IPS-20b (cell line): ENCODE data around the gene FAM13B.
"Not testable (repeated sequence)": the region's sequence is repeated elsewhere in the genome, so short reads cannot be mapped to it uniquely, and the experiment has no call there.

ENCODE experiments used
- H3K27ac ChIP-seq: one replicate; pipeline ENCODE4 v1.5.1; 2013; ENCODE audit warnings: low read length
- H3K27me3 ChIP-seq: 2 replicates; pipeline ENCODE4 v1.6.1; 2013; ENCODE audit warnings: mild to moderate bottlenecking, low read length, inconsistent platforms; ENCODE audit not compliant: insufficient read depth
- H3K36me3 ChIP-seq: 2 replicates; pipeline ENCODE4 v1.6.1; 2013; ENCODE audit warnings: low read depth, mild to moderate bottlenecking, inconsistent platforms, low read length, moderate library complexity; ENCODE audit not compliant: insufficient read depth
- H3K4me1 ChIP-seq: 2 replicates; pipeline ENCODE4 v1.6.1; 2013; ENCODE audit warnings: mild to moderate bottlenecking, control low read depth, inconsistent platforms, low read length, moderate library complexity; ENCODE audit not compliant: insufficient read depth
- H3K4me3 ChIP-seq: 2 replicates; pipeline ENCODE4 v1.5.1; 2013; ENCODE audit warnings: mild to moderate bottlenecking, low read length, inconsistent platforms
- H3K9ac ChIP-seq: 2 replicates; pipeline ENCODE4 v1.6.1; 2013; ENCODE audit warnings: low read depth, mild to moderate bottlenecking, inconsistent platforms, low read length, moderate library complexity
- H3K9me3 ChIP-seq: 2 replicates; pipeline ENCODE4 v1.6.1; 2013; ENCODE audit warnings: mild to moderate bottlenecking, low read depth, low read length, inconsistent platforms; ENCODE audit not compliant: insufficient read depth

Gene FAM13B

DNA sequence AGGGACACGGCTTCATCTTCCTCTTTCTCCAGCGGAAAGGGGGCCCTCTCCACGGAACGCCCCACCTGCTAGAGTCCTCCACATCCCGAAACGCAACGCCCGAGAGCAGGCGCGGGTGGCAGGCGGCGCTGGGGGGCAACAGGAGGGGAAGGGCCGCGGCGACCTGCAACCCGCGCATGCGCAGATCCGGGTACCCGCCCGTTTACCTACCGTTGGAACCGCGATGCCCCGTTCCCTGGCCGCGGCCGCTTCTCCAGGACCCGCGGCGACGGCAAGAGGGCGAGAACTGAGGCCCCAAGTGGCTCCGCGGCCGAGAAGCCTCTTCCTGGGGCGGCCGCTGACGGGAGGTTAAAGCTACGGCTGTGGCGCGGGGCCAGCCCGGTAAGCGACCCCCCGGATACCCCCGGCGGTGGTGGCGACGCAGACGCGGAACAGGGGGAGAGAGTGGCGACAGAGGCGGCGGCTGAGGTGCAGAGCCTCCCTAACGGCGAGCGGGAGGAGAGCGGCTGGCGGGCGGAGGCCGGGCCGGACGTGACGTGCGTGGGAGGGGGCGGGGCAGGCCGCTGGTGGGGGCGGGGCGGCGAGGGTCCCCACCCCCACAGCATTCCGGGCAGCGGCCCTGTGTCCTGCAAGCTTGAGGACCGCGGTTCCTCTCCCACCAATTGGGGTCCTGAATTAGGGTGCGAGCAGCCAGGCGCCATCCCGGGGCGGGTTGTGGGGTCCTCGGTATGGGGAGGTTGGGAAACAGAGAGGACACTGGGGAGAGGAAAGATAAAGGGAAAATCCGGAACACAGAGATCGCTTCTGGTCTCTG is at the start of gene FAM13B:
Gene FAM13B, minus strand, starts transcription at position 508 of the 814 bp plus-strand sequence. CDS start 13,968 bp downstream, outside the sequence.
- no peaks in the 10 kb centered on the region for H3K36me3 ChIP-seq
- peak within 1 kb of the TSS; percentile 98 for H3K27ac ChIP-seq
- peaks cover 6% of the 10 kb centered on the region for H3K4me1 ChIP-seq
- H3K4me3 ChIP-seq = peak within 1 kb of the TSS; percentile 91
- no peaks in the 10 kb centered on the region for H3K27me3 ChIP-seq
- peak within 1 kb of the TSS; percentile 92 for H3K9ac ChIP-seq
- H3K9me3 ChIP-seq = no peaks in the 10 kb centered on the region

DNA sequence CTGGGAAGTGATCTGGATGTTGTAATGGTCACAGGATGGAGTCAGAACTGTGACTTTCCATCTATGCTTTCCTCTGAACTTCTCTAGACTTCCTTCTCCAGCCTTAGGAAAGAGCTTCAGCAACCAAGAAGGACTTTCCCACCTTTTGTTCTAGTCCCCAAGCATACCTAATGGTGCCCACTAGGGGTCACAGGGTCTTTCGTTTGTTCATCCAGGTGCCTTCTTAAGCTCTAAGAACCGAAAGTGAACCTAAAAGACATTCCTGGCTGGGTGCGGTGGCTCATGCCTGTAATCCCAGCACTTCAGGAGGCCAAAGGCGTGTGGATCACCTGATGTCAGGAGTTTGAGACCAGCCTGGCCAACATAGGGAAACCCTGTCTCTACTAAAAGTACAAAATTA is 49.2 kb upstream of the FAM13B start:
- no peak overlapping the region for H3K27ac ChIP-seq
- H3K27me3 ChIP-seq = 0 out of 2 replicates have a peak, but pooled peaks cover 4% of the 10 kb centered on the region
- no peak overlapping the region for H3K9ac ChIP-seq
- H3K4me1 ChIP-seq = peaks cover 14% of the 10 kb centered on the region
- H3K36me3 ChIP-seq = no peaks in the 10 kb centered on the region
- H3K4me3 ChIP-seq = no peak overlapping the region
- no peaks in the 10 kb centered on the region for H3K9me3 ChIP-seq

DNA sequence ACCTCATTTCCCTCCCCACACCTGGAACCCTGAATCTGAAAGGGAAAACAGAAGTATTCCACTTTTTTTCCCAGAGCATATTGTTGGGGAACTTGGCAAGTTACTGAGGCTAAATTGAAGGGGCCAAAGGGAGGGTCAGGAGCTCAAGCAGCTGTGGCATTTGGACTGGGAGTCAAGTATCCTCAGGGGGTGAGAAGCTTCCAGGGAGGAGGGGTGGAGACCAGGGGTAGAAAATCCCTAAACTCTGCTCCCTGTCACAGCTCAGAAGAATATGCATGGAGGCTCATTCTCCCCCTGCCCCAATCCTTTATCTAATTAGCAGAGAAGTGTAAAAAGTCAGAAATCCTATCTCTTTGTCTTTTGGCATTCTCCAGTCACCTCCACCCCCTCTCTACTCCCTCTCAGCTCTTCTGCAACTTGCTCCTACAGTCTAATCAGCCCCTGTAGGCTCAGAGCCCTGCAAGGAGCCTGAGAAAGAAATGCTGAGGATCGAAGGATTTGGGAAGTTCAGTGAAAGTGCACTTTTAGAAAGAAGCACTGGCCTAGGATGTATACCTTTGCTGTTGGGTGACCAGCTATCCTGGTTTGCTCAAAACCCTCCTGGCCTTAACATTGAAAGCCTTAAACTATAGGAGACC is 45.2 kb upstream of the FAM13B start:
- Histone ChIP-seq H3K9me3 (no peaks in the 10 kb centered on the region), H3K9ac (no peak overlapping the region), H3K4me3 (peak overlapping the region; percentile 24; the same call in 1 of the 2 replicates), H3K27ac (no peak overlapping the region), H3K36me3 (no peaks in the 10 kb centered on the region), H3K27me3 (no peaks in the 10 kb centered on the region), H3K4me1 (peaks cover 14% of the 10 kb centered on the region)

DNA sequence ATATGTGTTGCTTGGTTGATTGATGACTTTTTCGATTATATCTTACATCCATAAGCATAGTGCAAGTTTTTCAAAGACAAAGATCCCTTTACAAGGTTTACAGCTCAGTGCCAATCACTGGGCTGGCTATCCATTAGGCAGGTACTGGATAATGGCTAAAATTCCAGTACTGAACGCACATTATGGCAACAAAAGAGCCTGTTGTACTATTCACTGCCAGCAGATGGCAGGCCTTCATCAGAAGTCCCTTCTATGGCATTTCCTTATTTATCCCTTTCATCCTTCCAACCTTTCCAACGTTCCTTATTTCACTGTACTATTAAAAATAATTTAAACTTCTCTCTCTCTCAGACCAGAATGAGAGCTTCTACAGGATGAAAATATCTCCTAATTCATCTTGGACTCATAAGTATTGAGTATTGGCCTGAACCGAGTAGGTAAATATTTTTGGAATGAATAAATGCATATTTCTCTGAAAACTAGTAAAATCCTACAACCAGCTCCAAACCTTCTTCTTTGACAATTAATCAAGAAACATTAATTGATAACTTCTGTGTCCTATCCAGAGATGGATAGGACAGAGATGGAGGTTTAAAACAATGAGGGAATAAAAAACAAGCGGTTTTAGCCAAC is 44.3 kb upstream of the FAM13B start:
- H3K9me3 ChIP-seq = no peaks in the 10 kb centered on the region
- H3K36me3 ChIP-seq = no peaks in the 10 kb centered on the region
- H3K27ac ChIP-seq = no peak overlapping the region
- H3K4me3 ChIP-seq = no peak overlapping the region
- no peak overlapping the region for H3K9ac ChIP-seq
- peaks cover 14% of the 10 kb centered on the region for H3K4me1 ChIP-seq
- no peaks in the 10 kb centered on the region for H3K27me3 ChIP-seq

DNA sequence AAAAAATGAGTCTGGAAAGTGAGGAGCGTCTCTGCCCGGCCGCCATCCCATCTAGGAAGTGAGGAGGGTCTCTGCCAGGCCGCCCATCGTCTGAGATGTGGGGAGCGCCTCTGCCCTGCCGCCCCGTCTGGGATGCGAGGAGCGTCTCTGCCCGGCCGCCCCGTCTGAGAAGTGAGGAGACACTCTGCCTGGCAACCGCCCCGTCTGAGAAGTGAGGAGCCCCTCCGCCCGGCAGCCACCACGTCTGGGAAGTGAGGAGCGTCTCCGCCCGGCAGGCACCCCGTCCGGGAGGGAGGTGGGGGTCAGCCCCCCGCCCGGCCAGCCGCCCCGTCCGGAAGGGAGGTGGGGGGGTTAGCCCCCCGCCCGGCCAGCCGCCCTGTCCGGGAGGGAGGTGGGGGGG is 37.1 kb upstream of the FAM13B start:
- not testable (repeated sequence) for H3K9me3 ChIP-seq, H3K4me1 ChIP-seq, H3K36me3 ChIP-seq, H3K4me3 ChIP-seq, H3K9ac ChIP-seq, H3K27me3 ChIP-seq, H3K27ac ChIP-seq

DNA sequence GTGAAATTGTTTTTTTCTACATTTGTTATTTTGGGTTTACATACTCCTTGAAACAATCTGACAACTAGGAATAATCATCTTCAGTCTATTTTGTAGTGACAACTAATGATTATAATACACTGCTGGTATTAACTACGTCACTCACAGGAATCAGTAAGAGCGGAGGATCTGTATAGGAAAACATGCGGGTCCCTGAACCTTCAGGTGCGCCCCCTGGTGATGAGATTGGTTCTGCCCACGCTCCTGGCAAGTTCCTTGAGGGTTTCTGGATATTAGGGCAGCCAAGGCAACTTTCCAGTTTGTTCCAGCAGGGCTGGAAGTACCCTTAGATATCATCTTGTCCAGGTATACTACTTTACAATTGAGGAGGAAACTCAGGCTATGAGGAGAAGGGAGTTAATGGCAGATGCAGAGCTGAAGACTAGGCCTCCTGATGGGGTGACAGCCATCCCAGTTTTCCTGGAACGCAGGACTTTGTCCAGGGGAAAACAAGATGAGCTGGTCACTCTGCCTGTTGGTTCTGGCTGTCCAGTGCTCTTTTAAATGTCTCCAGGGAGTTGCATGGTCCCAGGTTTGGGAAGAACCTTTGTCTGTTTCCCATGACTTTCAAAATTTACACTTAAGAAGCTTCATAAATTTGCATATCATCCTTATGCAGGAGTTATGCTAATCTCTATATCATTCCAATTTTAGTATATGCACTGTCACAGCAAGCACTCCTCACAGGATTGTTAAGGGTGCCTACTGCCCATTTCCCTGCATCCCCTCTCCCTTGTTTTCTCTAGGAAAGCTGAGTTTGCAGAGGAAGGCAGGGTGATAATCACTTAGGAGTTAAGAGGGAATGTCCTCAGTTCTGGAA is 36.1 kb upstream of the FAM13B start:
- Histone ChIP-seq H3K4me1 (no peaks in the 10 kb centered on the region), H3K9ac (no peak overlapping the region), H3K27me3 (no peaks in the 10 kb centered on the region), H3K9me3 (no peaks in the 10 kb centered on the region), H3K4me3 (no peak overlapping the region), H3K36me3 (no peaks in the 10 kb centered on the region), H3K27ac (no peak overlapping the region)

DNA sequence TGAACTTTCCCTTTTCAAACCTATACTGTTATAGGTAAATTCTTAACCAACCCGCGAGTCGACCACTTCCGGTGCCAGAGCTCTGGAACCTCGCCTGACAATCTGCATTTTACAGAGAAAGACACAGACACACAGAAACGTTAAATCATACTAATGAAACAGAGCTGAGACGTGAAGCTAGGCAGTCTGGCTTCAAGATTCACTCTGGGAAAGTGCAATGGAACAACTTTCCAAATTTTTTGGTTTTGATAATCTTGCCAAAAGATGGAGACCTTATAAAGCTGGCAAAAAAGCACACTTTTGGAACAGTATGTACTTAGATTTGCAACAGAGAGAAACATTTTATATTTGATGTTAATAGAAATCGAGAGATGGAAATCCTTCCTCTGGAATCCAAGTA is 35.1 kb upstream of the FAM13B start:
- no peaks in the 10 kb centered on the region for H3K9me3 ChIP-seq
- H3K27ac ChIP-seq = no peak overlapping the region
- H3K27me3 ChIP-seq = no peaks in the 10 kb centered on the region
- no peaks in the 10 kb centered on the region for H3K36me3 ChIP-seq
- H3K4me1 ChIP-seq = no peaks in the 10 kb centered on the region
- no peak overlapping the region for H3K4me3 ChIP-seq
- no peak overlapping the region for H3K9ac ChIP-seq

DNA sequence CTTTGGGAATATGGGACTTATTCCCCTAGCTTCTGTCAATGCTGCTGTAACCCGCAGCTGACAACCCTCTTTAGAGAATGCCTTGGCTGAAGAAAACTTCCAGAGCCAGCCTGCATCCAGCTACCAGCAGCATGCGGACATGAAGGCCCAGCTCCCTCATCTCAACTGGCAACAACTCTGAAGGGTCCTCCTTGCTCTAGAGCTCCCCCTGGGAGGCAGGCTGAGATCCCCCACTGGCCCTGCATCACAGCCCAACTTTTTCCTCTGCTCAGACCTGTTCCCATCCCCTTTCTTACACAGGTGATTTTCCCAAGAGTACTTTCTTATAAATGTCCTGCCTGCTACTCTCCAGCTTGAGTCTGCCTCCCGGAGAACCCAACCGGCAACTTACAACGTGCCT is 32.2 kb upstream of the FAM13B start:
- Histone ChIP-seq H3K27me3 (no peaks in the 10 kb centered on the region), H3K9ac (no peak overlapping the region), H3K27ac (no peak overlapping the region), H3K36me3 (no peaks in the 10 kb centered on the region), H3K9me3 (no peaks in the 10 kb centered on the region), H3K4me1 (no peaks in the 10 kb centered on the region), H3K4me3 (no peak overlapping the region)

DNA sequence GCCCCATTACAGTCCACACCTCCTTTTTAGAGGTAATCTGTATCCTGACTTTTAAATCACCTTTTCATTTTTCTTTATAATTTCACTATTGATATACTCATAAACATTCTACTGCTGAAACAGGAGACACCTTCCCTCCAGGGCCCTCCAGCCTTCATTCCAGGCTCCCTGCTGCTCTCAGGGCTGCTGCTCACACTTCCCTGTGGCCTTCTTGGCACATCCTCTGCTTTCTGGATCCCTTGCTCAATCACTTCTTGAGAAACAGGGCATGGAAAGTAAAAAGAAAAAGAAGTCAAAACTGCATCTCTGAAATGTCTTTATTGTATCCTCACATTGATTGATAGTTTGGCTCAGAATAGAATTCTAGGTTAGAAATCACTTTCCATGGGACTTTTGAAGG is 31.6 kb upstream of the FAM13B start:
- H3K36me3 ChIP-seq = no peaks in the 10 kb centered on the region

DNA sequence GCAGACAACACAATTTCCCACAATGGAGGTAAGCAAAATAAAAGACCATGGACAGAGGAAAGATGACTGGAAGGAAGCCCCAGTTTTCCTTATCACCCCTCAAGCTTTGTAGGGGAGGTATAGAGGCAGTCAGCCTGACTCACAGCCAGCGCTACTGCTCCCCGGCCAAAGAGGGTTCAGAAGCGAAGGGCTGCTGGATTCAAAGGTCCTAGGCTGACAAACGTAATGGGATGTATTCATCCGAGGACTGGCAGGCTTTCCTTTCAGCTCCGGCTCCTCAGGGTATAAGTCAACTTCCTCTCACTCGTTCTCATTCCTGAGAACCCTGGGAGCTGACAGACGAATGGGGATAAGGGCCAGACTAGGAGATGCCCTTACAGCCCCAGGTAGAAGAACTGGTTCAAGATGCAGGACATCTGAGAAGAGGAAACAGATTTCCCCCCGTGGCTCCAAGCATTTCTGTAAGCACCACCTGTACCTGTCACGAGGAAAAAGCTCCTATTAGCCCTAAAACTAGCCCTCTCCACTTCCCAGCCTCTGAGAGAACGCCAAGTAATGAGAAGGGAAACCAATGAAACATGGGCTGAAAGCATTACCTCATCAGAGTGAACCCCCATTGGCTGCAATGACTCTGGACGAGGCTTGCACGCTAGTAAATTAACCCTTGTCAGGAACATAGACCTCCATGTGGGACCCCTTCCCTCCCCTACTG is 22.1 kb upstream of the FAM13B start:
- Histone ChIP-seq H3K9ac (peak overlapping the region; percentile 18; the same call in 1 of the 2 replicates), H3K4me3 (peak overlapping the region; percentile 35; the same call in 1 of the 2 replicates), H3K27ac (no peak overlapping the region), H3K9me3 (no peaks in the 10 kb centered on the region), H3K36me3 (no peaks in the 10 kb centered on the region), H3K27me3 (no peaks in the 10 kb centered on the region), H3K4me1 (no peaks in the 10 kb centered on the region)

More for the DNA sequence above, 31.6 kb upstream of the FAM13B start:
- Histone ChIP-seq H3K27me3 (no peaks in the 10 kb centered on the region), H3K9ac (no peak overlapping the region), H3K4me3 (no peak overlapping the region), H3K9me3 (no peaks in the 10 kb centered on the region), H3K4me1 (no peaks in the 10 kb centered on the region), H3K27ac (no peak overlapping the region)

DNA sequence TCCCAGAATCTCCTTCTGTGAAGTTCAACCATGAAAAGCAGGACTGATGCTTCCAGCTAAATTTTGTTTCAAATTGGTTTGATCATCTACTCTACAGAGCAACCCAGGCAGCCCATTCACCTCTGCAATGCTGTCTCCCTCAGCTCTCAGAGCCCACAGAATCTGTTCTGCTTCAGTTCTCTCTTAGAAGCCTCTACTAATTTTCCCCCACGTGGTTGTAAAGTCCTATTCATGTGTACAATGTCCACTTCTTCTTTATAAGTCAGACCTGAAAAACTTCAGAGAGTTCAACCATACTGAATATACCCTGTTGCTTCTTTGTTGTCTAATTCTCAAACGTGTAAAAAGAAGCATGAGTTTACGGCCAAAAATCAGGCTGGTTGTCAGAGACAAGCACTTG is 21.3 kb upstream of the FAM13B start:
- Histone ChIP-seq H3K4me3 (no peak overlapping the region), H3K9me3 (no peaks in the 10 kb centered on the region), H3K9ac (no peak overlapping the region), H3K4me1 (no peaks in the 10 kb centered on the region), H3K27ac (no peak overlapping the region), H3K36me3 (no peaks in the 10 kb centered on the region), H3K27me3 (no peaks in the 10 kb centered on the region)
